ENCODE results near the gene PPHLN1. TPM values are rescaled to one million over a fixed set of nuclear protein-coding genes. Genes with fewer than 3 reads are reported as not detected.

The PPHLN1 gene
- total RNA-seq, 1 donor from 2014 or later, result 95.9 TPM

DNA sequence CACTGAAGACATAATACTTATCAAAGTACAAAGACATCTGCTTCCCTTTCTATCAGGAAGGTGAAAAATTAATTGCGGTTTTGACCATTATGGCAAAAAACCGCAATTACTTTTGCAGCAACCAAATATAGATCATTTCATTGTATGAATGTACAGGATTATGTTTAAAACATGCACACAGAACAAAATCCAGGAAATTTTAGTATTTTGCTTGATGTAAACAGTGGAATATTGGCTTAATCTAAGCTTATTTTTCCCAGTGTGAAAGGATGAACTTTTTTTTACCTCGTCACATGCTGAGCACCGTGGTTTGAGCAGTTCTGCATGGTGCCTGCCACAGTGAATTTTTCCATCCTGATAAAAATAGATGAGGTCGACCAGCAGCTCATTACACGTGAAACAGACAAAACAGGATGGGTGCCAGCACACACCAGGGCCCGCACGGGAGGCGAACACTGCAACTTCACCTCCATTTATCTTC is 142.4 kb downstream of the PPHLN1 start:
- ATAC-seq (ENCODE audit: low read depth) (no peak), DNase-seq (no peak)
- TF ChIP-seq, protein P1, sequence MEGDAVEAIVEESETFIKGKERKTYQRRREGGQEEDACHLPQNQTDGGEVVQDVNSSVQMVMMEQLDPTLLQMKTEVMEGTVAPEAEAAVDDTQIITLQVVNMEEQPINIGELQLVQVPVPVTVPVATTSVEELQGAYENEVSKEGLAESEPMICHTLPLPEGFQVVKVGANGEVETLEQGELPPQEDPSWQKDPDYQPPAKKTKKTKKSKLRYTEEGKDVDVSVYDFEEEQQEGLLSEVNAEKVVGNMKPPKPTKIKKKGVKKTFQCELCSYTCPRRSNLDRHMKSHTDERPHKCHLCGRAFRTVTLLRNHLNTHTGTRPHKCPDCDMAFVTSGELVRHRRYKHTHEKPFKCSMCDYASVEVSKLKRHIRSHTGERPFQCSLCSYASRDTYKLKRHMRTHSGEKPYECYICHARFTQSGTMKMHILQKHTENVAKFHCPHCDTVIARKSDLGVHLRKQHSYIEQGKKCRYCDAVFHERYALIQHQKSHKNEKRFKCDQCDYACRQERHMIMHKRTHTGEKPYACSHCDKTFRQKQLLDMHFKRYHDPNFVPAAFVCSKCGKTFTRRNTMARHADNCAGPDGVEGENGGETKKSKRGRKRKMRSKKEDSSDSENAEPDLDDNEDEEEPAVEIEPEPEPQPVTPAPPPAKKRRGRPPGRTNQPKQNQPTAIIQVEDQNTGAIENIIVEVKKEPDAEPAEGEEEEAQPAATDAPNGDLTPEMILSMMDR (IDR thresholded peaks at IDR 0.05), result no peak
- H3K9me3 Mint-ChIP-seq, result no peaks in the 10 kb centered on the region
- peak overlapping the region; percentile 97 for H3K27ac Mint-ChIP-seq
- H3K27me3 Mint-ChIP-seq, result no peaks in the 10 kb centered on the region
- peaks cover 45% of the 10 kb centered on the region for H3K36me3 Mint-ChIP-seq (ENCODE audit: low read depth)
- peak overlapping the region; percentile 87 for H3K4me3 Mint-ChIP-seq
- intact Hi-C loops (cut with micrococcal nuclease), result loop anchor here (1.0 to 5.0 kb wide), 2 partner anchors 10 to 321 kb away; no protein-coding TSS in a partner anchor
- ChIA-PET POLR2A (interaction anchor here (0.7 to 6.1 kb wide), 6 partner anchors 9 to 17 kb away, joined by 3 to 50 read pairs (median 8); no protein-coding TSS in a partner anchor), CTCF (interaction anchor here (0.7 to 4.5 kb wide), 4 partner anchors 11 to 16 kb away, joined by 3 to 45 read pairs (median 8); no protein-coding TSS in a partner anchor)
- peaks cover 69% of the 10 kb centered on the region for H3K4me1 Mint-ChIP-seq

DNA sequence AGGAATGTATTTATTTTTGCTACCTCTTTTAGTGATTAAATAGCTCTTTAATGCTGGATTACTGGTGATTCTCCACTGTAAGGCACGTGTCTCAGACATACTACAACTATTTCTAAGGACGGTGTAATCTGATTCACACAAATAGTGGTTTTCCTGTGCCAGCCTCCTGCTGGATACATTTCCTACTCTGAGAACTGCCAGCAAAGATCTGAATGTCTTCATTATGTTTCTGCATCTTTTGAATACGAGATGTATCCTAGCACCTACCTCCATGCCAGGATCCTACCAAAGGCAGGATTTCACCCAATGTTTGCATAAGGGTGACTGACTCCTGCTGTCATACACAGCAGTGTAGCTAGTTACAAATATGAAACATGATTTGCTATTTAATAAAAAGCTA is 143.0 kb downstream of the PPHLN1 start:
- DNase-seq (no peak), ATAC-seq (ENCODE audit: low read depth) (peak; percentile 1)
- TF ChIP-seq, protein P1 (IDR thresholded peaks at IDR 0.05), result no peak
- intact Hi-C loops (cut with micrococcal nuclease), result loop anchor here (1.0 to 5.0 kb wide), 5 partner anchors 11 to 322 kb away; partner anchors contain the start of genes PPHLN1 and ZCRB1
- Mint-ChIP-seq H3K4me3 (peak overlapping the region; percentile 87), H3K4me1 (peaks cover 72% of the 10 kb centered on the region), H3K36me3 (ENCODE audit: low read depth) (peaks cover 40% of the 10 kb centered on the region), H3K9me3 (no peaks in the 10 kb centered on the region), H3K27ac (peak overlapping the region; percentile 97), H3K27me3 (no peaks in the 10 kb centered on the region)
- CTCF ChIA-PET, result interaction anchor here (1.4 to 4.5 kb wide), 4 partner anchors 10 to 97 kb away, joined by 3 to 45 read pairs (median 8); no protein-coding TSS in a partner anchor
- POLR2A ChIA-PET, result interaction anchor here (0.7 to 6.1 kb wide), 6 partner anchors 10 to 62 kb away, joined by 3 to 50 read pairs (median 8); no protein-coding TSS in a partner anchor

DNA sequence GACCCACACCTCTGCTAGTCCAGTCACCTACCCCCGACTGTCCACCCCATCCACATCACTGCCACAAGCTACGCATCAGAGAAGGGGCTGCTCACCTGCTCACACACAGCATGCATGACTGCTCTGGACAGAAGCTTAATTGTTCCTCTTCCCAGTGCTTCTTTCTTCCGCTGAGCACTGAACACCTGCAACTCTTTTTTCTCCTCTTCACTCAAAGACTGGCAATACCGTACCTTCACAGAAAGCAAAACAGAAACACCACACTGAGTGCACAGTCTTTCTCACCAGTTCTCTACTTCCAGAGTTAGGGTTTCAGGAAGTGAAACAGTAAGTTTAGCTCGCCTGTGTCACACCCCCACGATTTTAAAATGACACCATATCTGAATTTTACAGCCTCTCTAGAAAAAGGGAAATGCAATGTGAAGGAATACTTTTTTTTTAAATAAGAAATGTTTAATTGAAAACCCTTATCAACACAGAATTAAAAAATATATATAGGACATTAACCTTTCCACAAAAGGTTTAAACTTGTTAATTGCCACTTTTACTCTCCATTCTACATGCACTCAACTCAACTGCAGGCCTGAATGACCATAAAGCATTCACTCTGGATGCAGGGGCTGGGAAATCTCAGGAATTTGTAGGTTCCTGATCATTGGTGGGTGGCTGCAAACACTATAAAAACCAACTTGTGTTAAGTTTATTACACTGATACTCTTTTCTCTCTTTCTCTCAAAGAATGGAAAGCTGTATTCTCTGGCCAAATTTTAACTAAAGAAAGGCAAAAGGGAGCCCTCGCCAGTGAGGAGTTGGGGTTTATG is 143.6 kb downstream of the PPHLN1 start:
- no peaks in the 10 kb centered on the region for H3K9me3 Mint-ChIP-seq
- no peaks in the 10 kb centered on the region for H3K27me3 Mint-ChIP-seq
- peak overlapping the region; percentile 87 for H3K4me3 Mint-ChIP-seq
- ATAC-seq (ENCODE audit: low read depth) (peak; percentile 94), DNase-seq (peak; percentile 37)
- intact Hi-C loops (cut with micrococcal nuclease), result loop anchor here (1.0 to 5.0 kb wide), 4 partner anchors 13 to 322 kb away; partner anchors contain the start of genes PPHLN1 and ZCRB1
- peaks cover 34% of the 10 kb centered on the region for H3K36me3 Mint-ChIP-seq (ENCODE audit: low read depth)
- ChIA-PET CTCF (interaction anchor here (1.7 to 4.5 kb wide), 3 partner anchors 9 to 98 kb away, joined by 4 to 45 read pairs (median 12); no protein-coding TSS in a partner anchor), POLR2A (interaction anchor here (0.6 to 6.1 kb wide), 8 partner anchors 9 to 1388 kb away, joined by 3 to 50 read pairs (median 5); no protein-coding TSS in a partner anchor)
- peak overlapping the region; percentile 97 for H3K27ac Mint-ChIP-seq
- H3K4me1 Mint-ChIP-seq, result peaks cover 76% of the 10 kb centered on the region
- TF ChIP-seq, protein P1 (IDR thresholded peaks at IDR 0.05), result no peak

DNA sequence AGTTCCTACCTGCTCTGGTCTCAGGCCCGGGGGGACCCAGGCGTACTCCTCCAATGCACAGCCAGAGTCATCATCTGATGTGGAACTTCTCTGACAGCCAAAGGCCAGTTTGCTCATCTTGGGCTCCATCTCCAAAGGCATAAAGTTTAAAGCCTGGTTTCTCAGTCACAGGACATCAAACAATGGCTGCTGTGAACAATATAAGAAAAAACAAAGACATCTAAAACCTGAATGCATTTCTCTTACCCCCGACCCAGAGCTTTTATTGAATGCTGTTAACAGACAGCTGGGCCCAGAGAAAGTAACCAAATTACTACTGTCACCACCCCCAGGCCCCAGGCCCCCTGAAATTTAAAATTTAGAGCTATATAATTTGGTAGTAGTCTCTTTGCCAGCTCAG is 146.4 kb downstream of the PPHLN1 start:
- POLR2A ChIA-PET, result interaction anchor here (6.1 kb wide), 1 partner anchor 11 kb away, joined by 50 read pairs; no protein-coding TSS in a partner anchor
- Mint-ChIP-seq H3K27ac (peak overlapping the region; percentile 97), H3K36me3 (ENCODE audit: low read depth) (peaks cover 12% of the 10 kb centered on the region), H3K4me3 (no peak overlapping the region), H3K27me3 (no peaks in the 10 kb centered on the region), H3K9me3 (no peaks in the 10 kb centered on the region), H3K4me1 (peaks cover 85% of the 10 kb centered on the region)
- DNase-seq (no peak), ATAC-seq (ENCODE audit: low read depth) (no peak)
- CTCF ChIA-PET, result interaction anchor here (0.7 to 3.5 kb wide), 2 partner anchors 9 to 11 kb away, joined by 3 to 24 read pairs; no protein-coding TSS in a partner anchor
- intact Hi-C loops (cut with micrococcal nuclease), result no loop called here
- TF ChIP-seq, protein P1 (IDR thresholded peaks at IDR 0.05), result no peak
